ENCODE data around the gene ZNF740. TPM values are rescaled to one million over a fixed set of nuclear protein-coding genes. Genes with fewer than 3 reads are reported as not detected.
"Not testable (repeated sequence)": the region's sequence is repeated elsewhere in the genome, so short reads cannot be mapped to it uniquely, and the experiment has no call there.

ZNF740 gene
- polyA plus RNA-seq, 1 donor from 2014 or later = 24.3 TPM

DNA sequence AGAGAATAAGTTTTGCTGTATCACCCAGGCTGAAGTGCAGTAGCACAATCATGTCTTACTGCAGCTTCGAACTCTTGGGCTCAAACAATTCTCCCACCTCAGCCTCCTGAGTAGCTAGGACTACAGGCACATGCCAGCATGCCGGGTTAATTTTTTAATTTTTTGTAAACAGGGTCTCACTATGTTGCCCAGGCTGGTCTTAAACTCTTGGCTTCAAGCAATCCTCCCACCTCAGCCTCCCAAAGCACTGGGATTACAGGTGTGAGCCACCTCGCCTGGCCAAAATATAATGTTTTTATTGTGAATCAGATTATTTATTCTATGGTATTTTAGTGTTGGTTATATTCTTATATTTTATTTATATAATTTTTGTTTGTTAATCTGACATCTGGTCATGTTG is 3.8 kb upstream of the ZNF740 start:
- Histone ChIP-seq H2AFZ (ENCODE audit: low read depth, low read length) (no peak overlapping the region), H3K4me3 (ENCODE audit: low read length) (no peak overlapping the region), H3K79me2 (replicated peaks; ENCODE audit: insufficient read depth, low read length) (peaks cover 5% of the 10 kb centered on the region), H3K9ac (ENCODE audit: low read length) (no peak overlapping the region), H3K4me2 (ENCODE audit: low read length) (no peak overlapping the region), H3K27me3 (ENCODE audit: insufficient read depth, low read depth, low read length) (no peaks in the 10 kb centered on the region), H3K27ac (ENCODE audit: low read length) (no peak overlapping the region), H3K36me3 (ENCODE audit: insufficient read depth, low read length) (no peaks in the 10 kb centered on the region), H3K9me3 (ENCODE audit: low read length) (no peaks in the 10 kb centered on the region), H4K20me1 (ENCODE audit: insufficient read depth) (no peaks in the 10 kb centered on the region), H3F3A (ENCODE audit: insufficient read depth, low read length, poor library complexity, severe bottlenecking) (peaks cover 4% of the 10 kb centered on the region), H3K9me2 (ENCODE audit: insufficient read depth, low read length) (no peaks in the 10 kb centered on the region)
- TF ChIP-seq EZH2 (IDR thresholded peaks at IDR 0.05; ENCODE audit: borderline replicate concordance, insufficient read depth, low read length, poor library complexity, severe bottlenecking) (no peak), TAF1 (IDR thresholded peaks at IDR 0.05; ENCODE audit: low read depth) (no peak), POLR2AphosphoS5 (IDR thresholded peaks at IDR 0.05) (no peak), EP300 (conservative IDR thresholded peaks at IDR 0.05; ENCODE audit: poor library complexity, severe bottlenecking) (no peak), MXI1 (conservative IDR thresholded peaks at IDR 0.05; ENCODE audit: poor library complexity, severe bottlenecking) (no peak), SMC3 (conservative IDR thresholded peaks at IDR 0.05; ENCODE audit: poor library complexity) (no peak), RAD21 (conservative IDR thresholded peaks at IDR 0.05) (no peak)
- TF ChIP-seq, protein P1, sequence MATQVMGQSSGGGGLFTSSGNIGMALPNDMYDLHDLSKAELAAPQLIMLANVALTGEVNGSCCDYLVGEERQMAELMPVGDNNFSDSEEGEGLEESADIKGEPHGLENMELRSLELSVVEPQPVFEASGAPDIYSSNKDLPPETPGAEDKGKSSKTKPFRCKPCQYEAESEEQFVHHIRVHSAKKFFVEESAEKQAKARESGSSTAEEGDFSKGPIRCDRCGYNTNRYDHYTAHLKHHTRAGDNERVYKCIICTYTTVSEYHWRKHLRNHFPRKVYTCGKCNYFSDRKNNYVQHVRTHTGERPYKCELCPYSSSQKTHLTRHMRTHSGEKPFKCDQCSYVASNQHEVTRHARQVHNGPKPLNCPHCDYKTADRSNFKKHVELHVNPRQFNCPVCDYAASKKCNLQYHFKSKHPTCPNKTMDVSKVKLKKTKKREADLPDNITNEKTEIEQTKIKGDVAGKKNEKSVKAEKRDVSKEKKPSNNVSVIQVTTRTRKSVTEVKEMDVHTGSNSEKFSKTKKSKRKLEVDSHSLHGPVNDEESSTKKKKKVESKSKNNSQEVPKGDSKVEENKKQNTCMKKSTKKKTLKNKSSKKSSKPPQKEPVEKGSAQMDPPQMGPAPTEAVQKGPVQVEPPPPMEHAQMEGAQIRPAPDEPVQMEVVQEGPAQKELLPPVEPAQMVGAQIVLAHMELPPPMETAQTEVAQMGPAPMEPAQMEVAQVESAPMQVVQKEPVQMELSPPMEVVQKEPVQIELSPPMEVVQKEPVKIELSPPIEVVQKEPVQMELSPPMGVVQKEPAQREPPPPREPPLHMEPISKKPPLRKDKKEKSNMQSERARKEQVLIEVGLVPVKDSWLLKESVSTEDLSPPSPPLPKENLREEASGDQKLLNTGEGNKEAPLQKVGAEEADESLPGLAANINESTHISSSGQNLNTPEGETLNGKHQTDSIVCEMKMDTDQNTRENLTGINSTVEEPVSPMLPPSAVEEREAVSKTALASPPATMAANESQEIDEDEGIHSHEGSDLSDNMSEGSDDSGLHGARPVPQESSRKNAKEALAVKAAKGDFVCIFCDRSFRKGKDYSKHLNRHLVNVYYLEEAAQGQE (IDR thresholded peaks at IDR 0.05; ENCODE audit: borderline replicate concordance) = no peak
- TF ChIP-seq, protein P2, sequence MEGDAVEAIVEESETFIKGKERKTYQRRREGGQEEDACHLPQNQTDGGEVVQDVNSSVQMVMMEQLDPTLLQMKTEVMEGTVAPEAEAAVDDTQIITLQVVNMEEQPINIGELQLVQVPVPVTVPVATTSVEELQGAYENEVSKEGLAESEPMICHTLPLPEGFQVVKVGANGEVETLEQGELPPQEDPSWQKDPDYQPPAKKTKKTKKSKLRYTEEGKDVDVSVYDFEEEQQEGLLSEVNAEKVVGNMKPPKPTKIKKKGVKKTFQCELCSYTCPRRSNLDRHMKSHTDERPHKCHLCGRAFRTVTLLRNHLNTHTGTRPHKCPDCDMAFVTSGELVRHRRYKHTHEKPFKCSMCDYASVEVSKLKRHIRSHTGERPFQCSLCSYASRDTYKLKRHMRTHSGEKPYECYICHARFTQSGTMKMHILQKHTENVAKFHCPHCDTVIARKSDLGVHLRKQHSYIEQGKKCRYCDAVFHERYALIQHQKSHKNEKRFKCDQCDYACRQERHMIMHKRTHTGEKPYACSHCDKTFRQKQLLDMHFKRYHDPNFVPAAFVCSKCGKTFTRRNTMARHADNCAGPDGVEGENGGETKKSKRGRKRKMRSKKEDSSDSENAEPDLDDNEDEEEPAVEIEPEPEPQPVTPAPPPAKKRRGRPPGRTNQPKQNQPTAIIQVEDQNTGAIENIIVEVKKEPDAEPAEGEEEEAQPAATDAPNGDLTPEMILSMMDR (IDR thresholded peaks at IDR 0.05; ENCODE audit: poor library complexity, severe bottlenecking) = no peak

DNA sequence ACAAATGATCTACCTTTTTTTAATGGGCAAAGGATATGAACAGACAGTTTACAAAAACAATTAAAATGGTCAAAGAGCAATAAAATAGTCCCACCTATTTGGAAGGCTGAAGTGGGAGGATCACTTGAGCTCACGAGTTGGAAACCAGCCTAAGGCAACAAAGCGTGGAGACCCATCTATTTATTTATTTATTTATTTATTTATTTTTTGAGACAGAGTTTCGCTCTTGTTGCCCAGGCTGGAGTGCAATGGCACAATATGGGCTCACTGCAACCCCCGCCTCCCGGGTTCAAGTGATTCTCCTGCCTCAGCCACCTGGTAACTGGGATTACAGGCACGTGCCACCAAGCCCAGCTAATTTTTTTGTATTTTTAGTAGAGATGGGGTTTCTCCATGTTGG is 3.1 kb upstream of the ZNF740 start:
- H3K4me3 ChIP-seq (ENCODE audit: low read length); H3K27me3 ChIP-seq (ENCODE audit: insufficient read depth, low read depth, low read length); H3K9me3 ChIP-seq (ENCODE audit: low read length); H3K27ac ChIP-seq (ENCODE audit: low read length); H3K36me3 ChIP-seq (ENCODE audit: insufficient read depth, low read length); H2AFZ ChIP-seq (ENCODE audit: low read depth, low read length); H3K4me2 ChIP-seq (ENCODE audit: low read length); H4K20me1 ChIP-seq (ENCODE audit: insufficient read depth); H3K9ac ChIP-seq (ENCODE audit: low read length); H3K9me2 ChIP-seq (ENCODE audit: insufficient read depth, low read length); H3F3A ChIP-seq (ENCODE audit: insufficient read depth, low read length, poor library complexity, severe bottlenecking): not testable (repeated sequence)
- H3K79me2 ChIP-seq (replicated peaks; ENCODE audit: insufficient read depth, low read length) = peaks cover 12% of the 10 kb centered on the region

DNA sequence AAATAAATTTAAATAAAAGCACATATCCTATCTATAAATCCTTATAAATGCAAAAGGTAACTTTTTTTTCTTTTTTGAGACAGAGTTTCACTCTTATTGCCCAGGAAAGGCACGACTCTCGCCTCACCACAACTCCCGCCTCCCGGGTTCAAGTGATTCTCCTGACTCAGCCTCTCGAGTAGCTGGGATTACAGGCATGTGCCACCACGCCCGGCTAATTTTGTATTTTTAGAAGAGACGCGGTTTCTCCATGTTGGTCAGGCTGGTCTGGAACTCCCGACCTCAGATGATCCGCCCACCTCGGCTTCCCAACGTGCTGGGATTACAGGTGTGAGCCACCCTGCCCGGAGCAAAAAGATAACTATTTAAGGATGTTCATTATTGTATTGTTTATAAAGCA is 1.7 kb upstream of the ZNF740 start:
- not testable (repeated sequence) for H3F3A ChIP-seq (ENCODE audit: insufficient read depth, low read length, poor library complexity, severe bottlenecking); H3K4me2 ChIP-seq (ENCODE audit: low read length); H3K27ac ChIP-seq (ENCODE audit: low read length); H2AFZ ChIP-seq (ENCODE audit: low read depth, low read length); H3K4me3 ChIP-seq (ENCODE audit: low read length); H3K9ac ChIP-seq (ENCODE audit: low read length); H3K9me3 ChIP-seq (ENCODE audit: low read length); H3K9me2 ChIP-seq (ENCODE audit: insufficient read depth, low read length); H3K36me3 ChIP-seq (ENCODE audit: insufficient read depth, low read length); H3K27me3 ChIP-seq (ENCODE audit: insufficient read depth, low read depth, low read length); H4K20me1 ChIP-seq (ENCODE audit: insufficient read depth)
- peaks cover 22% of the 10 kb centered on the region for H3K79me2 ChIP-seq (replicated peaks; ENCODE audit: insufficient read depth, low read length)

All from neural cell (in vitro differentiated cells).